GM21723 (cell line): ENCODE data around the gene LRAT.

Experiments used
- ATAC-seq: cut with Tn5 transposase; IDR thresholded peaks from one replicate; pipeline ENCODE4 v1.9.1; 2021; ENCODE audit warnings: mild to moderate bottlenecking, moderate library complexity; ENCODE audit not compliant: unreplicated experiment

LRAT gene

GRCh38 chr4:154757713-154758112, 13.9 kb downstream of the LRAT start:
- no peak for ATAC-seq

- ATAC-seq, result no peak
These were observed 17.1 kb downstream of the LRAT start for GRCh38 chr4:154760895-154761294.

GRCh38 chr4:154778264-154778663, 34.5 kb downstream of the LRAT start:
- ATAC-seq, result no peak

GRCh38 chr4:154779362-154779947, 35.7 kb downstream of the LRAT start:
- ATAC-seq, result no peak

- ATAC-seq, result no peak
These were observed 37.6 kb downstream of the LRAT start, which contains the start of gene RBM46 for GRCh38 chr4:154781126-154781982. TSS of gene RBM46 (plus strand) at chr4:154781272. CDS start at chr4:154796753, 15,481 bp downstream.

GRCh38 chr4:154781983-154782293, 38.1 kb downstream of the LRAT start:
- no peak for ATAC-seq
